Measurements from ENCODE around the gene MNS1.
"Not testable (repeated sequence)": the region's sequence is repeated elsewhere in the genome, so short reads cannot be mapped to it uniquely, and the experiment has no call there.

MNS1 gene

GRCh38 chr15:56445746-56446145 is 19.2 kb downstream of the MNS1 start:
- DNase-seq = no peak

GRCh38 chr15:56442354-56442753 is 22.6 kb downstream of the MNS1 start:
- DNase-seq = no peak

GRCh38 chr15:56440214-56440770 is 24.6 kb downstream of the MNS1 start:
- DNase-seq = no peak

- no peak for DNase-seq
These were observed 32.6 kb downstream of the MNS1 start for GRCh38 chr15:56432304-56432703.

- DNase-seq = peak; percentile 4
These were observed 36.0 kb downstream of the MNS1 start for GRCh38 chr15:56428821-56429458.

- DNase-seq = no peak
These were observed 39.0 kb downstream of the MNS1 start for GRCh38 chr15:56425976-56426375.

- no peak for DNase-seq
These were observed 39.7 kb downstream of the MNS1 start for GRCh38 chr15:56425276-56425675.

GRCh38 chr15:56413114-56413733 is 51.7 kb downstream of the MNS1 start:
- DNase-seq = not testable (repeated sequence)

GRCh38 chr15:56411122-56411749 is 53.7 kb downstream of the MNS1 start:
- no peak for DNase-seq

- DNase-seq = no peak
These were observed 54.2 kb downstream of the MNS1 start for GRCh38 chr15:56410721-56411120.

GRCh38 chr15:56399209-56399608 is 65.7 kb downstream of the MNS1 start:
- not testable (repeated sequence) for DNase-seq

- not testable (repeated sequence) for DNase-seq
These were observed 67.6 kb downstream of the MNS1 start for GRCh38 chr15:56397325-56397724.

- DNase-seq = no peak
These were observed 70.0 kb downstream of the MNS1 start for GRCh38 chr15:56394909-56395308.

- no peak for DNase-seq
These were observed 71.7 kb downstream of the MNS1 start for GRCh38 chr15:56393277-56393676.

- no peak for DNase-seq
These were observed 74.1 kb downstream of the MNS1 start for GRCh38 chr15:56390739-56391267.

- DNase-seq = no peak
These were observed 79.0 kb downstream of the MNS1 start for GRCh38 chr15:56385908-56386307.

GRCh38 chr15:56383010-56383409 is 81.9 kb downstream of the MNS1 start:
- DNase-seq = no peak

Measured in retina (tissue), 1 donor.